T-helper 1 cell treated with Interleukin-12 subunit alpha and Interleukin-12 subunit beta and Interleukin-4 antibody, amounts not matched to agents 30 ng/mL and 1 ng/mL, for 36 hours (primary cell): Measurements from ENCODE around the gene ITGAE. TPM values are rescaled to one million over a fixed set of nuclear protein-coding genes. Genes with fewer than 3 reads are reported as not detected.

Source experiments
- intact Hi-C: fragments of 100-400 bp; cut with micrococcal nuclease; formaldehyde crosslinking; loops from one replicate; pipeline ENCODE4 v1.15.1; 2024
- total RNA-seq: library from RNA; stranded (reverse); gene quantifications from 2 replicates; pipeline ENCODE4 v1.2.3, GENCODE V29; 2022

ITGAE gene
- total RNA-seq, 1 donor from 2014 or later: 45.9 TPM

- intact Hi-C loops: no loop called here
Observed at GRCh38 chr17:3762922-3763776, 37.8 kb downstream of the ITGAE start.

- intact Hi-C loops: no loop called here
Observed at GRCh38 chr17:3761918-3762380, 39.0 kb downstream of the ITGAE start.

- intact Hi-C loops: no loop called here
Observed at GRCh38 chr17:3761036-3761917, 39.7 kb downstream of the ITGAE start.

- intact Hi-C loops: no loop called here
Observed at GRCh38 chr17:3759597-3760216, 41.3 kb downstream of the ITGAE start.

- intact Hi-C loops: loop anchor here (1.0 kb wide), 1 partner anchor 10 kb away; no protein-coding TSS in a partner anchor
Observed at GRCh38 chr17:3755335-3756030, 45.5 kb downstream of the ITGAE start.

GRCh38 chr17:3754458-3755334 is 46.3 kb downstream of the ITGAE start:
- intact Hi-C loops: loop anchor here (1.0 kb wide), 1 partner anchor 11 kb away; no protein-coding TSS in a partner anchor

GRCh38 chr17:3754066-3754457 is 46.9 kb downstream of the ITGAE start:
- intact Hi-C loops: no loop called here

GRCh38 chr17:3753624-3754023 is 47.4 kb downstream of the ITGAE start:
- intact Hi-C loops: no loop called here

- intact Hi-C loops: no loop called here
Observed at GRCh38 chr17:3751836-3752235, 49.2 kb downstream of the ITGAE start.

- intact Hi-C loops: no loop called here
Observed at GRCh38 chr17:3750926-3751325, 50.1 kb downstream of the ITGAE start.

- intact Hi-C loops: no loop called here
Observed at GRCh38 chr17:3750296-3750695, 50.7 kb downstream of the ITGAE start.

- intact Hi-C loops: no loop called here
Observed at GRCh38 chr17:3748576-3748975, 52.4 kb downstream of the ITGAE start.

- intact Hi-C loops: no loop called here
Observed at GRCh38 chr17:3747805-3748204, 53.2 kb downstream of the ITGAE start.

- intact Hi-C loops: no loop called here
Observed at GRCh38 chr17:3745071-3745470, 55.9 kb downstream of the ITGAE start.

- intact Hi-C loops: no loop called here
Observed at GRCh38 chr17:3744014-3744413, 57.0 kb downstream of the ITGAE start.

GRCh38 chr17:3740611-3741073 is 60.3 kb downstream of the ITGAE start:
- intact Hi-C loops: no loop called here

GRCh38 chr17:3739422-3740124 is 61.4 kb downstream of the ITGAE start:
- intact Hi-C loops: loop anchor here (5.0 kb wide), 2 partner anchors 68 to 173 kb away; no protein-coding TSS in a partner anchor

- intact Hi-C loops: loop anchor here (5.0 kb wide), 2 partner anchors 69 to 174 kb away; no protein-coding TSS in a partner anchor
Observed at GRCh38 chr17:3738562-3739295, 62.3 kb downstream of the ITGAE start.
